ENCODE results near the gene CFAP410.

- no peak for TF ChIP-seq RAD21 (IDR thresholded peaks at IDR 0.05; ENCODE audit: low read depth)
- no peak for TF ChIP-seq ZBTB7A (IDR thresholded peaks at IDR 0.05; ENCODE audit: low read depth)
- no peak for TF ChIP-seq MAX (IDR thresholded peaks at IDR 0.05)
- TF ChIP-seq REST (IDR thresholded peaks at IDR 0.05; ENCODE audit: low read depth) = no peak
- TF ChIP-seq CEBPB (IDR thresholded peaks at IDR 0.05) = no peak
- no peak for TF ChIP-seq EGR1 (IDR thresholded peaks at IDR 0.05)
Measured at GRCh38 chr21:44365251-44365966, 26.2 kb upstream of the CFAP410 start.
